ENCODE measurements around the gene ARHGAP27.
"Not testable (repeated sequence)": the region's sequence is repeated elsewhere in the genome, so short reads cannot be mapped to it uniquely, and the experiment has no call there.

DNA sequence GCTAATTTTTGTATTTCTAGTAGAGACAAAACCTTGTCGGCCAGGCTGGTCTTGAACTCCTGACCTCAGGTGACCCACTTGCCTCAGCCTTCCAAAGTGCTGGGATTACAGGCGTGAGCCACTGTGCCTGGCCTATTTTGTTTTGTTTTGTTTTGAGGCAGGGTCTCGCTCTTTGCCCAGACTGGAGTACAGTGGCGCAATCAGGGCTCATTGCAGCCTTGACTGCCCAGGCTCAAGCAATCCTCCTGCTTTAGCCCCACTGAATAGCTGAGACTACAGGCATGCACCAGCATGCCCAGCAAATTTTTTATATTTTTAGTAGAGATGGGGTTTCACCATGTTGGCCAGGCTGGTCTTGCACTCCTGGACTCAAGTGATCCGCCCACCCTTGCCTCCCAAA lies 27.8 kb upstream of the ARHGAP27 start:
- TF ChIP-seq, protein P1, sequence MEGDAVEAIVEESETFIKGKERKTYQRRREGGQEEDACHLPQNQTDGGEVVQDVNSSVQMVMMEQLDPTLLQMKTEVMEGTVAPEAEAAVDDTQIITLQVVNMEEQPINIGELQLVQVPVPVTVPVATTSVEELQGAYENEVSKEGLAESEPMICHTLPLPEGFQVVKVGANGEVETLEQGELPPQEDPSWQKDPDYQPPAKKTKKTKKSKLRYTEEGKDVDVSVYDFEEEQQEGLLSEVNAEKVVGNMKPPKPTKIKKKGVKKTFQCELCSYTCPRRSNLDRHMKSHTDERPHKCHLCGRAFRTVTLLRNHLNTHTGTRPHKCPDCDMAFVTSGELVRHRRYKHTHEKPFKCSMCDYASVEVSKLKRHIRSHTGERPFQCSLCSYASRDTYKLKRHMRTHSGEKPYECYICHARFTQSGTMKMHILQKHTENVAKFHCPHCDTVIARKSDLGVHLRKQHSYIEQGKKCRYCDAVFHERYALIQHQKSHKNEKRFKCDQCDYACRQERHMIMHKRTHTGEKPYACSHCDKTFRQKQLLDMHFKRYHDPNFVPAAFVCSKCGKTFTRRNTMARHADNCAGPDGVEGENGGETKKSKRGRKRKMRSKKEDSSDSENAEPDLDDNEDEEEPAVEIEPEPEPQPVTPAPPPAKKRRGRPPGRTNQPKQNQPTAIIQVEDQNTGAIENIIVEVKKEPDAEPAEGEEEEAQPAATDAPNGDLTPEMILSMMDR (conservative IDR thresholded peaks at IDR 0.05) = not testable (repeated sequence)
- not testable (repeated sequence) for TF ChIP-seq EZH2 (IDR thresholded peaks at IDR 0.05; ENCODE audit: low read depth)

All from PC-9 (cell line).